Fibroblast of mammary gland (primary cell): Measurements from ENCODE around the gene TRIM25.

Experiments
- DNase-seq: peaks from one replicate; pipeline ENCODE4 v3.0.0-alpha.2; 2010; ENCODE audit warnings: low read depth
- H3K4me3 ChIP-seq: 2 replicates; pipeline ENCODE4 v1.5.1; 2011; ENCODE audit warnings: low read depth, mild to moderate bottlenecking, low read length, moderate library complexity; ENCODE audit not compliant: control insufficient read depth
- CTCF ChIP-seq: conservative IDR thresholded peaks from 2 replicates; pipeline ENCODE4 v1.5.1; 2011; ENCODE audit warnings: low read depth, low read length, inconsistent platforms; ENCODE audit not compliant: control insufficient read depth, insufficient read depth

TRIM25 gene

GRCh38 chr17:56868716-56869115 is 45.1 kb downstream of the TRIM25 start:
- H3K4me3 ChIP-seq = no peak overlapping the region
- DNase-seq = no peak
- no peak for TF ChIP-seq CTCF

- peak; percentile 70 for DNase-seq
- no peak for TF ChIP-seq CTCF
- no peak overlapping the region for H3K4me3 ChIP-seq
Measured at GRCh38 chr17:56867948-56868376, 45.9 kb downstream of the TRIM25 start.

GRCh38 chr17:56866496-56866895 is 47.4 kb downstream of the TRIM25 start:
- H3K4me3 ChIP-seq = no peak overlapping the region
- peak; percentile 1 for TF ChIP-seq CTCF
- DNase-seq = peak; percentile 10

- TF ChIP-seq CTCF = no peak
- no peak overlapping the region for H3K4me3 ChIP-seq
- no peak for DNase-seq
Measured at GRCh38 chr17:56866076-56866475, 47.8 kb downstream of the TRIM25 start.

- H3K4me3 ChIP-seq = no peak overlapping the region
- DNase-seq = no peak
- no peak for TF ChIP-seq CTCF
Measured at GRCh38 chr17:56863974-56864373, 49.9 kb downstream of the TRIM25 start.

- DNase-seq = no peak
- no peak overlapping the region for H3K4me3 ChIP-seq
- no peak for TF ChIP-seq CTCF
Measured at GRCh38 chr17:56861899-56862298, 52.0 kb downstream of the TRIM25 start.

- H3K4me3 ChIP-seq = no peak overlapping the region
- no peak for TF ChIP-seq CTCF
- DNase-seq = no peak
Measured at GRCh38 chr17:56851008-56851407, 62.8 kb downstream of the TRIM25 start.
